ENCODE measurements around the gene CHST3.
"Not testable (repeated sequence)": the region's sequence is repeated elsewhere in the genome, so short reads cannot be mapped to it uniquely, and the experiment has no call there.

CHST3 gene

GRCh38 chr10:71974489-71975021 lies 10.4 kb downstream of the CHST3 start:
- peak; percentile 91 for DNase-seq

DNA sequence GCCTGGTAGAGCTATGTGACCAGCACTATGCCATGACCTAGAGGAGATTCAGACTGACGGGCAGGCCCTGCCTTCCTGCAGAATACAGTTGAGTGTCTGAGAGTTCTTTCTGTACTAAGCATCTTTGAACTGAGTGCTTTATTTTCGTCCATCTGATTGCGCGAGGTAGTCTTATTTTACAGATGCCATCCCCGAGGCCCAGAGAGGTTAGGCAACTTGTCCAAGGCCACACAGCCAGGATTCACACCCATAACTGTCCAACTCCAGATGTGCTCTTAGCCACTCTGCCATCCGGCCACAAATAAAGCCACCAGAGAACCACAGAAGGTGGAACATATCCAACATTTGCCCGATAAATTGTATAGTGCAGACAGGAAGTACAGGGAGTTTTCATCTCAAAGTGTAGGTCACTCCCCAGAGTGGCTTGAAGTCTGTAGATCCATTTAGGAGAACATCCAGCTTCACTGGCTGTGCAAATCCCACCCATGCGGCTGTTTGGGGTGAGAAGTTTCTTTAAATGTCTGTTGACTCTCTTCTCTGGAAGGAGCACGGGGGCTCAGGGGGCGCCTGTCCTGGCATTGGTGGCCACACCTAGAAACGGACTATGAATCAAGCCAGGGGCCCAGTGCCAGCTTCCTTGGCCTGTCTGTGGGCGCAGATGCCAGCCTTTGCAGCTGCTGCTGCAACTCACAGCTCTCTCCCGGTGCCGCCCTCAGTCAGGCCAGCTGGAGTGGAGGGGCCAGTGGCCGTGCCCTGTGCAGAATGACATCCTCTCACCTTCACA lies 11.1 kb downstream of the CHST3 start:
- no peak for DNase-seq

DNA sequence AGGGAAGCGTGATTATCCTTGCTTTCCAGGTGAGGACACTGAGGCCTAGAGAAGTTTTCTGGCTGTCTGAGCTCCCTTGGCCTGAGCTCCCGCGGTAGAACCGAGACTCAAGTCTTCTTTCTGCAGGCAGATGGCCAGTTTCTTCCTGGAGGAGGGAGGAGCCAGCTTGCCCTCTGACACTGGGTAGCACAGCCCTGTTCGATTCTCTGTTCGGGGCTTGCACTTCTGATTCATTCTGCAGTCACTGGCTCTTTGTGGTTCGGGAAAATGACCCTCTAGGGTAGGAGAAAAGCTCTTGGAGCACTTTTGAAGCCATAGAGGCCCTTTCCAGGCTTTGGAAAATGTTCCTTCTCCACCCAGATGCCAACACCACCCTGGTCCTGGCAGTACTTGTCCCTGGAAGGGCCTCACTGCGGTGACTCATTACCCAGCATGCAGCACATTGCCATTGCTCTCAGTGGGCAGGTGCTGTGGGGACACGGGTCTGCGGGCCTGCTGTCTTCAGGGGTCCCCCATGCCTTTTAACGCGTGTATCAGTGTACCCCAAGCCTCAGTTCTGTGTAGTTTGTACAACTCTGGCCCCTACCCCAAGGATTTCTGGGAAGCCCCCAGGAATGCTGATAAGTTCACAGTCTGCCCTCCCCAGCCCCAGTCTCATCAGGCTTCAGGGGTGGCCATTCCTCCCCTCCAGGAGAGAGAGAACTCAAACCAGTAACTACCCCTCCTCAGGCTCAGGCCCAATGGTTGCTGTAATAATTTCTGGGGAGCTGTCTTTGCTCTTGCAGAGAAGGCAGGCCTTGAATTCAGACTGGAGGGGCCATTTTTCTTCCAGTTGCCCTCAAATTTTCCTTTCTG lies 11.9 kb downstream of the CHST3 start:
- peak; percentile 71 for DNase-seq

DNA sequence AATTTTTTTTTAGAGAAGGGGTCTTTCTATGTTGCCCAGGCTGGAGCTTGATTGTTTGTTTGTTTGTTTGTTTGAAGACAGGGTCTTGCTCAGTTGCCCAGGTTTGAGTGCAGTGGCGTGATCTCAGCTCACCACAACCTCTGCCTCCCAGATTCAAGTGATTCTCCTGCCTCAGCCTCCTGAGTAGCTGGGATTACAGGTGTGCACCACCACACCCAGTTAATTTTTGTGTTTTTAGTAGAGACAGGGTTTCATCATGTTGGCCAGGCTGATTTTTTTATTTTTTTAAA lies 13.4 kb downstream of the CHST3 start:
- DNase-seq = not testable (repeated sequence)

- DNase-seq = no peak
Observed at GRCh38 chr10:71978476-71978875, 14.3 kb downstream of the CHST3 start.

- DNase-seq = no peak
Observed at GRCh38 chr10:71978988-71979691, 14.9 kb downstream of the CHST3 start.

DNA sequence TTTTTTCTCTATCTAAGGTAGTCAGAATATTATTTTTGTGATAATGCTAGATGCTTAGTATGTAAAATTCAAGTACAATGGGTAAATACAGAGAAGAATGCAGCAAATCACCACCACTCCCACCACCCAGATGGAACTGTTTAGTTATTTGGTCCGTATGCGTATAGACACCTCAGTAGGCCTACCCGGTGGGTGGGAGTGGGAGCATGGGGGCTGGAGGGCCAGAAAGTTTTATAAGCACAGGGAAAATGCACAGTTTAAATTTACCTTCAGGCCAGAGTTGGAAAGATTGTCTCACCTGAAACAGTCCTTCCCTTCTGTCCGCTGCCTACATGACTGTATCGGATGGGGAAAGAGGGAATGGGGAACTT lies 15.5 kb downstream of the CHST3 start:
- no peak for DNase-seq

DNA sequence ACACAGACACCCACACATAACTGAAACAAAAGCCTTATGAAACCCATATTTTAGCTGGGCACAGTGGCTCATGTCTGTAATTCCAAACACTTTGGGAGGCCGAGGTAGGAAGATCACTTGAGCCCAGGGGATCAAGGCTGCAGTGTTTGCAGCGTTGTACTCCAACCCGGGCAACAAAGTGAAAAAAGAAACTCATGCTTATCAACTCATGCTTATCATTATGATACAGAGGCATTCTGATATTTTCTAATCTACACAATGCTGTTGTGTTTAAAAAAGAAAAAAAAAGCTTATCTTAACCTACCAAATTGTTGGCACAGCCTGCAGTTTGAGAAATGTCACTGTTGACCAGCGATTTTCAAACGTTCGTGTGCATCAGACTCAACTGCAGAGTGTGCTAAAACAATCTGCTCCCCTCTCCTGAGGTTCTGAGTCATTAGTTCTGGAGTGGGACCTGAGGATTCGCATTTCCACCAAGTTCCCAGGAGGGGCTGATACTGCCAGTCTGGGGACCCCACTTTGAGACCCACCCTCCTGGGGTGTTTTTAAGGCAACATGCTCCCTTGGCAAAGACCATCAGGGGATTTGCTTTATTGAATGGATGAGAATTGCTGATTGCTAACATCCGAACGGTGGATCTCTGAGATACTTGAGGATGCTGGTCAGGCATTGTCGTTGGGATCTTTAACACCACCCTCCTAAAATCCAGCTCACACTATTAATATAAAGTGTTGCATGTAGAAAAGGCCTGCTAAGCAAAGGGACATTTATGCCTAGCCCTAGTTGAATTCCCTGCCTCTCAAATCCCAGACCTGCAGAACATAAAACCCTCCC lies 16.2 kb downstream of the CHST3 start:
- peak; percentile 45 for DNase-seq

- DNase-seq = no peak
Observed at GRCh38 chr10:71981015-71981875, 17.1 kb downstream of the CHST3 start.

DNA sequence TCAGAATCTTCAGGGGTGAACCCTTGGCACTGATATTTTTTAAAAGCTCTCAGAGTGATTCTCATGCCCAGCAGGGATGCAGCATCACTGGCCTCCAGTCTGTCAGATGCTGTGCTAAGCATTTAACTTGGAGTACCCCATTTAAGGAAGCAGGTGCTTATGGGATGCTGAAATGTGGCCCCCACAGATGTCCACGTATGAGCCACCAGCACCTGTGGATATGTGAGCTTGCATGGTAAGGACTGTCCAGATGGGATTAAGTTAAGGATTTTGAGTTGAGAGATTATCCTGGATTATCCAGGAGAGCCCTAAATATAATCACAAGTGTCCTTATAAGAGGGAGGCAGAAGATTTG lies 17.7 kb downstream of the CHST3 start:
- DNase-seq = no peak

- no peak for DNase-seq
Observed at GRCh38 chr10:71982269-71983178, 18.3 kb downstream of the CHST3 start.

DNA sequence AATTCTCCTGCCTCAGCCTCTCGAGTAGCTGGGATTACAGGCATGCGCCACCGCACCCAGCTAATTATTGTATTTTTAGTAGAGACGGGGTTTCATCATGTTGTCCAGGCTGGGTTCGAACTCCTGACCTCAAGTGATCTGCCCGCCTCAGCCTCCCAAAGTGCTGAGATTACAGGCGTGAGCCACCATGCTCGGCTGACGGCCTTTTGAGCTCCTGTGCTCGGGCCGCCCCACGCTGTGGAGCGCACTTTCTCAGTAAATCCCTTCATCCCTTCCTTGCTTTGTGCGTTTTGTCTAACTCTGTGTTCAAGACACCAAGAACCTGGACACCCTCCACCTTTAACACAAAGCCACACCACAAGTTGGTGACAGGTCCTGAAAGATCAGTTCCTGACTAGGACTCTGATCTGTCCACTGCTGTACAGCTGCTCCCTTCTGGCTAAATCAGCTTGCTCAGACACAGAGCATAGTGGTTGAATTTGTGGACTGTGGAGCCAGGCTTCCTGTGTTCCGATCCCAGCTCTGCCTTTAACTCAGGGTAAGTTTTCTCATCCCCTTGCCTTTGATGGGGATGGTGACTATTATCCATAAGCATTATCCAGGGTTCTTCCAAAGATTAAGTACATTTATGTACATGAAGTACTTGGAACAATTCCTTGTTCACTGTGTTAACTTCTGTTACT lies 20.1 kb downstream of the CHST3 start:
- no peak for DNase-seq

- DNase-seq = no peak
Observed at GRCh38 chr10:71984809-71985388, 20.7 kb downstream of the CHST3 start.

DNA sequence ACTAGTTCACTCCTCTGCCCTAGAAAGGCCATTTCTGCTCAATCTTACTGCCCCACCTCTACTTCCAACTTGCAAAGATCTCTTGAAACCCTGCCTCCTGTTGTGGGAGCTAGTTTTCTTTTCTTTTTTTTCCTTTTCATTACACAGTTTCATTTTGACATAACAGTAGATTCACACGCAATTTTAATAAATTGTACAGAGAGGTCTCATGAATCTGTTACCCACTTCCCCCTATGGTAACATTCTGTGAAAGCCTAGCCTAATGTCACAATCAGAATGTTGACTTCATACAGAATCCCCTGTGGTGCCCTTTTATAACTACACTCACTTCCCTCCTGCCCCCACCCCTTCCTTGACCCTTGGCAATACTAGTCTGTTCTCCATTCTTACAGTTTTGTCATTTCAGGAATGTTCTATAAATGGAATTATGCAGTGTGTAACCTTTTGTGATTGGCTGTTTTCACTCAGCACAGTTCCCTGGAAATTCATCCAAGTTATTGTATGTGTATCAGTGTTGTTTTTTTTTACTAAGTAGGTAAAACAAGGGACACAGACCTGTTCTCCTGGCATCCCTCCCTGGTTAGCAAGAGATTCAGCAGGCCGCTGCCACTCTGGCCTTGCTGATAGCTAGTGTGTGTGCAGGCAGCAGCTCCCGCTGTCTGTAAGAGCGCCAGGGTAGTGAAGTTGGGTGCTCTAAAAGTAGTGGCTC lies 21.5 kb downstream of the CHST3 start:
- no peak for DNase-seq

GRCh38 chr10:71988895-71989294 lies 24.7 kb downstream of the CHST3 start:
- DNase-seq = not testable (repeated sequence)

- no peak for DNase-seq
Observed at GRCh38 chr10:71989661-71990454, 25.7 kb downstream of the CHST3 start.

- no peak for DNase-seq
Observed at GRCh38 chr10:71990706-71991269, 26.6 kb downstream of the CHST3 start.

DNA sequence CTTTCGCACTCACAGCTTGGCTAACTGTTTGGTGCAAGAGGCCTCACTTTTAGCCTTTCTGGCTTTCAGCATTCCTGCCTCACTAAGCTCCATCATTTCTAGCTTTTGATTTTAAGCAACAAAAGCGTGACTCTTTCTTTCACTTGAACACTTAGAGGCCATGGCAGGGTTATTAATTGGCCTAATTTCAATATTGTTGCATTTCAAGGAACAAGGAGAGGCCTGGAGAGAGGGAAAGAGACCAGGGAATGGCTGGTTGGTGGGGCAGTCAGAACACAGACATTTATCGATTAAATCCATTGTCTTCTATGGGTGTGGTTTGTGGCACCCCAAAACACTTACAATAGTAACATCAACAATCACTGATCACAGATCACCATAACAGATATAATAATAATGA lies 31.3 kb downstream of the CHST3 start:
- no peak for DNase-seq
